Heart right ventricle (tissue), 16 donors: Measurements from ENCODE around the gene UBE3B. TPM values are rescaled to one million over a fixed set of nuclear protein-coding genes. Genes with fewer than 3 reads are reported as not detected.
A peak's percentile ranks its signal among the peaks of the same experiment; 100 is the strongest.

ENCODE experiments used
- ATAC-seq, 8 donors: fragments of 200-7000 bp; cut with Tn5 transposase; one replicate each; pipeline ENCODE4 v1.9.1; 2020; ENCODE audit warnings: mild to moderate bottlenecking in 8 of 8, moderate library complexity in 8 of 8, moderate number of reproducible peaks in 1 of 8
- DNase-seq, 2 donors: peaks; one replicate each; pipeline ENCODE4 v3.0.0-alpha.2; 2020
- H3K27ac ChIP-seq, 10 donors: fragments of 200-600 bp; sonication (generic) in 2 of 10; one replicate each; pipeline versions ENCODE4 v1.5.0 to v1.8.0; 2020 to 2022; ENCODE audit warnings: mild to moderate bottlenecking in 3 of 10
- H3K27me3 ChIP-seq, 7 donors: fragments of 200-600 bp; one replicate each; pipeline ENCODE4 v1.8.0; 2021 to 2022; ENCODE audit warnings: mild to moderate bottlenecking in 2 of 7
- H3K36me3 ChIP-seq, 9 donors: fragments of 200-600 bp; sonication (generic) in 1 of 9; one replicate each; pipeline versions ENCODE4 v1.5.0 to v1.8.0; 2020 to 2022; ENCODE audit warnings: mild to moderate bottlenecking in 2 of 9
- H3K4me1 ChIP-seq, 9 donors: fragments of 200-600 bp; sonication (generic) in 1 of 9; one replicate each; pipeline versions ENCODE4 v1.5.0 to v1.8.0; 2020 to 2022; ENCODE audit warnings: mild to moderate bottlenecking in 4 of 9
- H3K4me3 ChIP-seq, 10 donors: fragments of 200-600 bp; sonication (generic) in 2 of 10; one replicate each; pipeline versions ENCODE4 v1.5.0 to v1.8.0; 2020 to 2022; ENCODE audit warnings: mild to moderate bottlenecking in 7 of 10, moderate library complexity in 2 of 10
- H3K9me3 ChIP-seq, 11 donors: fragments of 200-600 bp in 10 of 11; sonication (generic) in 2 of 11; one replicate each; pipeline versions ENCODE4 v1.5.0 to v1.8.0; 2013 to 2022; ENCODE audit warnings: mild to moderate bottlenecking in 2 of 11, control low read depth in 1 of 11, moderate library complexity in 1 of 11
- CTCF ChIP-seq, 9 donors: fragments of 200-600 bp; sonication (generic) in 2 of 9; IDR thresholded peaks; one replicate each; pipeline versions ENCODE4 v1.5.0 to v1.8.0; 2021 to 2022; ENCODE audit warnings: antibody characterized with exemption in 9 of 9, mild to moderate bottlenecking in 5 of 9, moderate library complexity in 1 of 9
- WGBS, 2 donors: extraction: QIAGEN DNeasy Blood & Tissue Kit; methylation state at CpG; one replicate each; pipeline ENCODE4 v1.1.7; 2013; ENCODE audit warnings: inconsistent platforms in 1 of 2; 5-methylcytosine and 5-hydroxymethylcytosine counted together
- intact Hi-C, 10 donors: fragments of 100-400 bp; cut with DNase I; formaldehyde crosslinking; loops; one replicate each; pipeline versions ENCODE4 v1.11.1 to v1.14.2; 2022
- polyA plus RNA-seq, 2 donors: library from polyadenylated mRNA; stranded (reverse); fragments of 200-250 nt; gene quantifications; one replicate each; pipeline ENCODE4 v1.2.3, GENCODE V29; 2013
- total RNA-seq, 10 donors: library from RNA; stranded (reverse); fragmentation: NEBNext Ultra II Directional in 3 of 10; extraction: Animal tissue kit (Norgen Biotek cat#: 25700) in 3 of 10; gene quantifications; one replicate each; pipeline versions ENCODE4 v1.2.1 to v1.2.4, GENCODE V29; 2021 to 2023
- donor health status: Arrhythmogenic right ventricular cardiomyopathy.
- donor health status: ischemic (EF 13 %, LVEDD 7.1; RV severe dilation, severe dysfunction).
- donor health status: healthy with polysubstance abuse.
- donor health status: DM: no; HTN: yes; CAD: no.
- donor health status: DM: no; HTN: no; CAD: no.
- donor health status: ischemic (EF 25% LVEDD 6.9; RV normal size, moderate dysfunction).
- donor health status: ischemic (EF 25% LVEDD 5.7; RV mildly dilated, moderate dysfunction).
- donor health status: healthy.
- donor health status: DM: yes; HTN: yes; CAD: no.
- donor health status: Ischemic cardiomyopathy.
- donor health status: ischemic (EF 35%, LVEDD 5.7; RV mildly dilated, moderate dysfunction).
- donor health status: nonischemic (EF 11% LVEDD 7.7; RV severe dilation, severe dysfunction).
- donor health status: DM: yes; HTN: yes; CAD: no.
- donor health status: PGD.
- donor health status: ischemic (EF 29% LVEDD 5.4; RV normal size, mild dysfunction).
- donor health status: nonischemic (EF 23%, LVEDD 6.1; RV moderate dilation, normal function).

UBE3B gene
- total and polyA plus RNA-seq, 12 donors: 13.7 to 58.8 (median 55.5) TPM

GRCh38 chr12:109475121-109475520, 2.3 kb upstream of the UBE3B start:
- no peaks in the 10 kb centered on the region for H3K9me3 ChIP-seq
- H3K27me3 ChIP-seq: no peaks in the 10 kb centered on the region
- TF ChIP-seq CTCF (IDR thresholded peaks at IDR 0.05): no peak
- ATAC-seq (no peak), DNase-seq (no peak)
- H3K4me3 ChIP-seq: peak overlapping the region in 3 of 10 donors; percentile 87 to 99 (median 94)
- intact Hi-C loops: loop anchor here in 4 of 10 donors (5.0 kb wide), 2 partner anchors 38 to 43 kb away; no protein-coding TSS in a partner anchor
- H3K4me1 ChIP-seq: peaks cover 8 to 84% (median 74%) of the 10 kb centered on the region in 9 donors
- H3K27ac ChIP-seq: peak overlapping the region in 3 of 10 donors; percentile 5 to 100 (median 96)
- WGBS, 2 donors: 90 to 93% methylated on average over 7 of the region's 7 CpGs
- peaks cover 0 to 43% (median 2%) of the 10 kb centered on the region in 9 donors for H3K36me3 ChIP-seq

- Histone ChIP-seq H3K9me3 (no peaks in the 10 kb centered on the region), H3K27me3 (no peaks in the 10 kb centered on the region), H3K4me1 (peaks cover 8 to 74% (median 63%) of the 10 kb centered on the region in 9 donors), H3K4me3 (peak overlapping the region; percentile 73 to 99 (median 88)), H3K27ac (peak overlapping the region in 9 of 10 donors; percentile 96 to 100 (median 98)), H3K36me3 (peaks cover 0 to 32% (median 2%) of the 10 kb centered on the region in 9 donors)
- 14% methylated on average over 19 of the region's 19 CpGs for WGBS, 2 donors
- ATAC-seq (peak in 2 of 8 donors; percentile 2 to 6), DNase-seq (no peak)
- TF ChIP-seq CTCF (IDR thresholded peaks at IDR 0.05): no peak
- intact Hi-C loops: loop anchor here in 9 of 10 donors (2.0 to 5.0 kb wide), 4 partner anchors 39 to 47 kb away; no protein-coding TSS in a partner anchor
Observed at GRCh38 chr12:109475993-109476806, 1.2 kb upstream of the UBE3B start.

GRCh38 chr12:109476807-109477184, 638 bp upstream of the UBE3B start:
- Histone ChIP-seq H3K4me3 (peak overlapping the region; percentile 73 to 99 (median 88)), H3K36me3 (peaks cover 0 to 26% (median 2%) of the 10 kb centered on the region in 9 donors), H3K9me3 (no peaks in the 10 kb centered on the region), H3K27ac (peak overlapping the region in 9 of 10 donors; percentile 96 to 100 (median 98)), H3K4me1 (peaks cover 8 to 68% (median 60%) of the 10 kb centered on the region in 9 donors), H3K27me3 (no peaks in the 10 kb centered on the region)
- intact Hi-C loops: loop anchor here in 9 of 10 donors (1.0 to 5.0 kb wide), 5 partner anchors 9 to 48 kb away; no protein-coding TSS in a partner anchor
- no peak for DNase-seq
- peak in 4 of 8 donors; percentile 17 to 23 (median 18) for ATAC-seq
- TF ChIP-seq CTCF (IDR thresholded peaks at IDR 0.05): no peak
- 1 to 4% methylated on average over 11 of the region's 11 CpGs for WGBS, 2 donors

- ATAC-seq (no peak), DNase-seq (no peak)
- peaks cover 0 to 26% (median under 1%) of the 10 kb centered on the region in 9 donors for H3K36me3 ChIP-seq
- peak overlapping the region; percentile 73 to 99 (median 88) for H3K4me3 ChIP-seq
- H3K27me3 ChIP-seq: no peaks in the 10 kb centered on the region
- WGBS, 2 donors: 2% methylated on average over 9 of the region's 9 CpGs
- intact Hi-C loops: loop anchor here in 9 of 10 donors (1.0 to 5.0 kb wide), 5 partner anchors 11 to 49 kb away; no protein-coding TSS in a partner anchor
- no peak for TF ChIP-seq CTCF (IDR thresholded peaks at IDR 0.05)
- no peaks in the 10 kb centered on the region for H3K9me3 ChIP-seq
- H3K4me1 ChIP-seq: peaks cover 8 to 57% (median 51%) of the 10 kb centered on the region in 9 donors
- peak overlapping the region in 9 of 10 donors; percentile 96 to 100 (median 98) for H3K27ac ChIP-seq
Observed at GRCh38 chr12:109477963-109478315, 505 bp downstream of the UBE3B start.
